HAP-1 (cell line): Measurements from ENCODE around the gene EWSR1.

Source experiments
- DNase-seq, 2 experiments: peaks; one replicate each; pipeline ENCODE4 v3.0.0-alpha.2; 2016 to 2020; ENCODE audit warnings: low spot score in 2 of 2
- H3K27me3 ChIP-seq: fragments of 250-450 bp; sonication (Bioruptor Pico); 2 replicates; pipeline ENCODE4 v1.5.1; 2020; ENCODE audit warnings: low read depth, mild to moderate bottlenecking, moderate library complexity
- H3K36me3 ChIP-seq: fragments of 250-450 bp; sonication (Bioruptor Pico); replicated peaks from 2 replicates; pipeline ENCODE4 v1.5.1; 2020; ENCODE audit warnings: mild to moderate bottlenecking
- H3K4me1 ChIP-seq: fragments of 250-450 bp; sonication (Bioruptor Pico); 2 replicates; pipeline ENCODE4 v1.5.1; 2020; ENCODE audit warnings: mild to moderate bottlenecking
- H3K4me3 ChIP-seq: fragments of 250-450 bp; sonication (Bioruptor Pico); 2 replicates; pipeline ENCODE4 v1.5.1; 2020; ENCODE audit warnings: mild to moderate bottlenecking, moderate library complexity
- H3K9me3 ChIP-seq: fragments of 250-450 bp; sonication (Bioruptor Pico); 2 replicates; pipeline ENCODE4 v1.5.1; 2020; ENCODE audit warnings: mild to moderate bottlenecking, moderate library complexity
- in situ Hi-C: fragments of 300-500 bp; cut with MboI; formaldehyde crosslinking; loops from 3 replicates; pipeline ENCODE4 v1.14.3; 2020; ENCODE audit warnings: low sequenced_read_pairs, inconsistent platforms, mixed read lengths

The EWSR1 gene

GRCh38 chr22:29270475-29271271 lies 2.6 kb downstream of the EWSR1 start:
- H3K4me3 ChIP-seq: peak overlapping the region; percentile 88
- H3K36me3 ChIP-seq: peaks cover 79% of the 10 kb centered on the region
- H3K9me3 ChIP-seq: no peaks in the 10 kb centered on the region
- in situ Hi-C loops: no loop called here
- H3K27me3 ChIP-seq: no peaks in the 10 kb centered on the region
- peaks cover 56% of the 10 kb centered on the region for H3K4me1 ChIP-seq
- DNase-seq: no peak

- H3K4me3 ChIP-seq: no peak overlapping the region
- H3K27me3 ChIP-seq: no peaks in the 10 kb centered on the region
- peaks cover 93% of the 10 kb centered on the region for H3K36me3 ChIP-seq
- H3K9me3 ChIP-seq: no peaks in the 10 kb centered on the region
- H3K4me1 ChIP-seq: peaks cover 48% of the 10 kb centered on the region
- no peak for DNase-seq
- in situ Hi-C loops: no loop called here
Observed at GRCh38 chr22:29272624-29273023, 4.6 kb downstream of the EWSR1 start.

GRCh38 chr22:29275167-29275566 lies 7.1 kb downstream of the EWSR1 start:
- in situ Hi-C loops: no loop called here
- Histone ChIP-seq H3K27me3 (no peaks in the 10 kb centered on the region), H3K36me3 (peaks cover 100% of the 10 kb centered on the region), H3K9me3 (no peaks in the 10 kb centered on the region), H3K4me3 (no peak overlapping the region), H3K4me1 (peaks cover 48% of the 10 kb centered on the region)
- no peak for DNase-seq

GRCh38 chr22:29275819-29276565 lies 7.9 kb downstream of the EWSR1 start:
- Histone ChIP-seq H3K9me3 (no peaks in the 10 kb centered on the region), H3K27me3 (no peaks in the 10 kb centered on the region), H3K4me1 (peaks cover 40% of the 10 kb centered on the region), H3K4me3 (no peak overlapping the region), H3K36me3 (peaks cover 97% of the 10 kb centered on the region)
- DNase-seq: no peak
- in situ Hi-C loops: no loop called here

- H3K4me1 ChIP-seq: peaks cover 22% of the 10 kb centered on the region
- in situ Hi-C loops: no loop called here
- H3K36me3 ChIP-seq: peaks cover 97% of the 10 kb centered on the region
- no peak overlapping the region for H3K4me3 ChIP-seq
- H3K27me3 ChIP-seq: no peaks in the 10 kb centered on the region
- no peaks in the 10 kb centered on the region for H3K9me3 ChIP-seq
- no peak for DNase-seq
Observed at GRCh38 chr22:29277927-29278326, 9.9 kb downstream of the EWSR1 start.

GRCh38 chr22:29284196-29284595 lies 16.1 kb downstream of the EWSR1 start:
- Histone ChIP-seq H3K36me3 (peaks cover 97% of the 10 kb centered on the region), H3K27me3 (no peaks in the 10 kb centered on the region), H3K9me3 (no peaks in the 10 kb centered on the region), H3K4me1 (no peaks in the 10 kb centered on the region), H3K4me3 (no peak overlapping the region)
- in situ Hi-C loops: no loop called here
- no peak for DNase-seq

- in situ Hi-C loops: no loop called here
- Histone ChIP-seq H3K36me3 (peaks cover 98% of the 10 kb centered on the region), H3K27me3 (no peaks in the 10 kb centered on the region), H3K9me3 (no peaks in the 10 kb centered on the region), H3K4me3 (no peak overlapping the region), H3K4me1 (no peaks in the 10 kb centered on the region)
- DNase-seq: no peak
Observed at GRCh38 chr22:29288837-29289236, 20.8 kb downstream of the EWSR1 start.

GRCh38 chr22:29290061-29290460 lies 22.0 kb downstream of the EWSR1 start:
- H3K9me3 ChIP-seq: no peaks in the 10 kb centered on the region
- peaks cover 98% of the 10 kb centered on the region for H3K36me3 ChIP-seq
- in situ Hi-C loops: no loop called here
- no peak for DNase-seq
- H3K4me1 ChIP-seq: no peaks in the 10 kb centered on the region
- H3K27me3 ChIP-seq: no peaks in the 10 kb centered on the region
- no peak overlapping the region for H3K4me3 ChIP-seq

GRCh38 chr22:29291215-29291614 lies 23.1 kb downstream of the EWSR1 start:
- Histone ChIP-seq H3K27me3 (no peaks in the 10 kb centered on the region), H3K4me1 (no peaks in the 10 kb centered on the region), H3K36me3 (peaks cover 98% of the 10 kb centered on the region), H3K4me3 (no peak overlapping the region), H3K9me3 (no peaks in the 10 kb centered on the region)
- in situ Hi-C loops: no loop called here
- no peak for DNase-seq

GRCh38 chr22:29292379-29292778 lies 24.3 kb downstream of the EWSR1 start:
- Histone ChIP-seq H3K36me3 (peaks cover 98% of the 10 kb centered on the region), H3K4me1 (no peaks in the 10 kb centered on the region), H3K27me3 (no peaks in the 10 kb centered on the region), H3K4me3 (no peak overlapping the region), H3K9me3 (no peaks in the 10 kb centered on the region)
- no peak for DNase-seq
- in situ Hi-C loops: no loop called here

- H3K9me3 ChIP-seq: no peaks in the 10 kb centered on the region
- DNase-seq: no peak
- in situ Hi-C loops: no loop called here
- no peaks in the 10 kb centered on the region for H3K4me1 ChIP-seq
- peaks cover 72% of the 10 kb centered on the region for H3K36me3 ChIP-seq
- no peak overlapping the region for H3K4me3 ChIP-seq
- H3K27me3 ChIP-seq: no peaks in the 10 kb centered on the region
Observed at GRCh38 chr22:29298641-29299040, 30.6 kb downstream of the EWSR1 start.

- in situ Hi-C loops: no loop called here
- Histone ChIP-seq H3K4me3 (no peak overlapping the region), H3K4me1 (no peaks in the 10 kb centered on the region), H3K36me3 (peaks cover 65% of the 10 kb centered on the region), H3K9me3 (no peaks in the 10 kb centered on the region), H3K27me3 (no peaks in the 10 kb centered on the region)
- no peak for DNase-seq
Observed at GRCh38 chr22:29299136-29299900, 31.2 kb downstream of the EWSR1 start.

GRCh38 chr22:29300467-29300806 lies 32.4 kb downstream of the EWSR1 start:
- in situ Hi-C loops: no loop called here
- no peaks in the 10 kb centered on the region for H3K9me3 ChIP-seq
- DNase-seq: no peak
- no peaks in the 10 kb centered on the region for H3K27me3 ChIP-seq
- H3K4me3 ChIP-seq: no peak overlapping the region
- H3K4me1 ChIP-seq: no peaks in the 10 kb centered on the region
- peaks cover 54% of the 10 kb centered on the region for H3K36me3 ChIP-seq
